Stimulated activated CD4-positive, alpha-beta T cell treated with anti-CD3 and anti-CD28 coated beads, Interleukin-2, amount 100 ng/mL, for 48 hours (primary cell): ENCODE data around the gene BCO1.
A peak's percentile ranks its signal among the peaks of the same experiment; 100 is the strongest.
"Not testable (repeated sequence)": the region's sequence is repeated elsewhere in the genome, so short reads cannot be mapped to it uniquely, and the experiment has no call there.

Experiments
- DNase-seq, 2 donors: peaks; one replicate each; pipeline ENCODE4 v3.0.0-alpha.2; 2020

The BCO1 gene

GRCh38 chr16:81238296-81239011 is at the start of gene BCO1:
BCO1 (plus strand) TSS chr16:81238689; CDS start chr16:81238909, 220 bp downstream.
- DNase-seq: no peak

GRCh38 chr16:81189100-81189664 is 49.3 kb upstream of the BCO1 start:
- no peak for DNase-seq

- DNase-seq: no peak
Measured at GRCh38 chr16:81190667-81191066, 47.8 kb upstream of the BCO1 start.

GRCh38 chr16:81195885-81196534 is 42.5 kb upstream of the BCO1 start:
- DNase-seq: no peak

- DNase-seq: no peak
Measured at GRCh38 chr16:81198635-81199034, 39.9 kb upstream of the BCO1 start.

- no peak for DNase-seq
Measured at GRCh38 chr16:81201267-81201666, 37.2 kb upstream of the BCO1 start.

- peak; percentile 36 to 51 for DNase-seq
Measured at GRCh38 chr16:81204798-81205680, 33.5 kb upstream of the BCO1 start.

GRCh38 chr16:81207076-81207475 is 31.4 kb upstream of the BCO1 start:
- no peak for DNase-seq

GRCh38 chr16:81210807-81211206 is 27.7 kb upstream of the BCO1 start:
- DNase-seq: no peak

- no peak for DNase-seq
Measured at GRCh38 chr16:81212830-81213465, 25.5 kb upstream of the BCO1 start.

- no peak for DNase-seq
Measured at GRCh38 chr16:81214745-81215166, 23.7 kb upstream of the BCO1 start.

- no peak for DNase-seq
Measured at GRCh38 chr16:81216114-81216513, 22.4 kb upstream of the BCO1 start.

GRCh38 chr16:81216706-81217105 is 21.8 kb upstream of the BCO1 start:
- no peak for DNase-seq

- no peak for DNase-seq
Measured at GRCh38 chr16:81219151-81219550, 19.3 kb upstream of the BCO1 start.

GRCh38 chr16:81220349-81220748 is 18.1 kb upstream of the BCO1 start:
- DNase-seq: no peak

- no peak for DNase-seq
Measured at GRCh38 chr16:81221731-81222130, 16.8 kb upstream of the BCO1 start.

- no peak for DNase-seq
Measured at GRCh38 chr16:81224824-81225223, 13.7 kb upstream of the BCO1 start.

- not testable (repeated sequence) for DNase-seq
Measured at GRCh38 chr16:81225697-81226096, 12.8 kb upstream of the BCO1 start.

GRCh38 chr16:81227785-81228184 is 10.7 kb upstream of the BCO1 start:
- DNase-seq: no peak

GRCh38 chr16:81229811-81230210 is 8.7 kb upstream of the BCO1 start:
- DNase-seq: no peak

- no peak for DNase-seq
Measured at GRCh38 chr16:81231014-81231413, 7.5 kb upstream of the BCO1 start.

GRCh38 chr16:81232740-81233367 is 5.6 kb upstream of the BCO1 start:
- no peak for DNase-seq
